MM.1S (cell line): ENCODE measurements around the gene YBX2.

Experiments used
- CTCF ChIP-seq: fragments of 300-600 bp; sonication (generic); IDR thresholded peaks from 2 replicates; pipeline ENCODE4 v1.5.1; 2016; ENCODE audit warnings: antibody characterized with exemption, low read length, mixed read lengths
- EZH2 ChIP-seq: fragments of 300-600 bp; sonication (generic); optimal IDR thresholded peaks from 2 replicates; pipeline ENCODE3; 2017; ENCODE audit warnings: low read depth, mild to moderate bottlenecking, antibody characterized with exemption, low read length, mixed read lengths
- EZH2phosphoT487 ChIP-seq: fragments of 300-600 bp; sonication (generic); IDR thresholded peaks from 2 replicates; pipeline ENCODE4 v1.6.1; 2018; ENCODE audit warnings: antibody characterized with exemption, low read length

- no peak for TF ChIP-seq CTCF
- TF ChIP-seq EZH2phosphoT487, result no peak
- no peak for TF ChIP-seq EZH2
These were observed 9.5 kb downstream of the YBX2 start for GRCh38 chr17:7284911-7285310.
